IMR-90 (cell line): ENCODE data around the gene DBNL. TPM values are rescaled to one million over a fixed set of nuclear protein-coding genes. Genes with fewer than 3 reads are reported as not detected.

Experiments used
- ATAC-seq: fragments of 200-7000 bp; cut with Tn5 transposase; 2 replicates; pipeline ENCODE4 v1.9.1; 2020; ENCODE audit warnings: low read depth, mild to moderate bottlenecking, moderate library complexity
- BruUV-seq: library from RNA; stranded (reverse); fragments of 400-500 nt; replicated peaks from 2 replicates; lab custom pipeline; 2021; lab: Mats Ljungman, UMichigan
- CTCF ChIA-PET: fragments of 300-600 bp; formaldehyde crosslinking; extraction: SDS; loops from one replicate; lab custom pipeline; 2021; ENCODE audit warnings: antibody characterized with exemption; lab: Yijun Ruan, JAX
- POLR2A ChIA-PET: fragments of 300-600 bp; sonication (Branson Sonifier 250); formaldehyde crosslinking; loops from one replicate; lab custom pipeline; 2022; ENCODE audit warnings: antibody characterized with exemption; ENCODE audit not compliant: unreplicated experiment; lab: Charles Lee
- DNase-seq: peaks from one replicate; pipeline ENCODE4 v3.0.0; 2013
- H2AFZ ChIP-seq: replicated peaks from 2 replicates; pipeline ENCODE3; 2013; ENCODE audit warnings: low read length, mild to moderate bottlenecking; ENCODE audit not compliant: poor library complexity
- H2AK5ac ChIP-seq: 2 replicates; pipeline ENCODE4 v1.6.1; 2013; ENCODE audit warnings: low read depth, low read length, inconsistent platforms
- H2AK9ac ChIP-seq: replicated peaks from 2 replicates; pipeline ENCODE3; 2013; ENCODE audit warnings: mild to moderate bottlenecking, low read depth, low read length, moderate library complexity; ENCODE audit not compliant: poor library complexity
- H2BK120ac ChIP-seq: 2 replicates; pipeline ENCODE4 v1.6.1; 2013; ENCODE audit warnings: low read depth, low read length, inconsistent platforms
- H2BK15ac ChIP-seq: 3 replicates; pipeline ENCODE4 v1.6.1; 2013; ENCODE audit warnings: low read depth, low read length, inconsistent platforms
- H2BK20ac ChIP-seq: 2 replicates; pipeline ENCODE4 v1.6.1; 2013; ENCODE audit warnings: low read depth, mild to moderate bottlenecking, inconsistent platforms, low read length, moderate library complexity
- H2BK5ac ChIP-seq: 2 replicates; pipeline ENCODE4 v1.6.1; 2013; ENCODE audit warnings: mild to moderate bottlenecking, low read depth, low read length, inconsistent platforms; ENCODE audit not compliant: poor library complexity, severe bottlenecking
- H3K14ac ChIP-seq: replicated peaks from 2 replicates; pipeline ENCODE4 v1.6.1; 2013; ENCODE audit warnings: low read depth, low read length, inconsistent platforms
- H3K18ac ChIP-seq: 2 replicates; pipeline ENCODE4 v1.6.1; 2013; ENCODE audit warnings: low read depth, low read length, control low read depth
- H3K23ac ChIP-seq: 2 replicates; pipeline ENCODE4 v1.6.1; 2013; ENCODE audit warnings: low read depth, low read length, inconsistent platforms
- H3K27ac ChIP-seq: 2 replicates; pipeline ENCODE4 v1.5.1; 2013; ENCODE audit warnings: mild to moderate bottlenecking, control low read depth, low read length; ENCODE audit not compliant: insufficient read depth
- H3K27me3 ChIP-seq: 2 replicates; pipeline ENCODE4 v1.6.1; 2013; ENCODE audit warnings: low read length; ENCODE audit not compliant: control insufficient read depth, insufficient read depth
- H3K36me3 ChIP-seq: 2 replicates; pipeline ENCODE4 v1.6.1; 2013; ENCODE audit warnings: low read length, mixed read lengths; ENCODE audit not compliant: control insufficient read depth, insufficient read depth
- H3K4ac ChIP-seq: 2 replicates; pipeline ENCODE4 v1.6.1; 2013; ENCODE audit warnings: low read depth, low read length, inconsistent platforms
- H3K4me1 ChIP-seq: 2 replicates; pipeline ENCODE4 v1.6.1; 2013; ENCODE audit warnings: low read length, mixed read lengths; ENCODE audit not compliant: control insufficient read depth, insufficient read depth
- H3K4me2 ChIP-seq: 2 replicates; pipeline ENCODE4 v1.6.1; 2013; ENCODE audit warnings: low read depth, mild to moderate bottlenecking, control low read depth, low read length, moderate library complexity
- H3K4me3 ChIP-seq: 2 replicates; pipeline ENCODE4 v1.5.1; 2013; ENCODE audit warnings: low read depth, mild to moderate bottlenecking, control low read depth, low read length, moderate library complexity; ENCODE audit not compliant: insufficient read depth
- H3K56ac ChIP-seq: 2 replicates; pipeline ENCODE4 v1.6.1; 2013; ENCODE audit warnings: low read length, inconsistent platforms; ENCODE audit not compliant: insufficient read depth; ENCODE audit errors: extremely low read depth
- H3K79me1 ChIP-seq, 2 experiments: 2 replicates each; pipeline ENCODE4 v1.6.1; 2013; ENCODE audit warnings: low read length in 2 of 2, inconsistent platforms in 1 of 2, low read depth in 1 of 2
- H3K9ac ChIP-seq: 2 replicates; pipeline ENCODE4 v1.6.1; 2013; ENCODE audit warnings: low read depth, low read length, control low read depth
- H3K9me1 ChIP-seq: 2 replicates; pipeline ENCODE4 v1.6.1; 2013; ENCODE audit warnings: low read length, inconsistent platforms; ENCODE audit not compliant: insufficient read depth
- H3K9me3 ChIP-seq: 2 replicates; pipeline ENCODE4 v1.6.1; 2013; ENCODE audit warnings: low read length; ENCODE audit not compliant: control insufficient read depth, insufficient read depth
- H4K20me1 ChIP-seq: 2 replicates; pipeline ENCODE4 v1.6.1; 2013; ENCODE audit warnings: low read length, inconsistent platforms; ENCODE audit not compliant: insufficient read depth
- H4K5ac ChIP-seq: 2 replicates; pipeline ENCODE4 v1.6.1; 2013; ENCODE audit warnings: mild to moderate bottlenecking, low read depth, low read length, control low read depth
- H4K8ac ChIP-seq, 2 experiments: 2 replicates each; pipeline ENCODE4 v1.6.1; 2013; ENCODE audit warnings: low read depth in 2 of 2, low read length in 2 of 2, control low read depth in 1 of 2, inconsistent platforms in 1 of 2
- H4K91ac ChIP-seq: 2 replicates; pipeline ENCODE4 v1.6.1; 2013; ENCODE audit warnings: low read depth, low read length, inconsistent platforms; ENCODE audit not compliant: insufficient read depth
- BHLHE40 ChIP-seq: fragments of 150-350 bp; IDR thresholded peaks from 2 replicates; pipeline ENCODE4 v1.6.1; 2016; ENCODE audit warnings: mild to moderate bottlenecking, low read depth, low read length
- CEBPB ChIP-seq: IDR thresholded peaks from 2 replicates; pipeline ENCODE4 v1.6.1; 2012; ENCODE audit warnings: low read depth, low read length, improper control_type of control experiment
- CHD1 ChIP-seq: IDR thresholded peaks from 2 replicates; pipeline ENCODE4 v1.6.1; 2012; ENCODE audit warnings: low read depth, low read length, improper control_type of control experiment
- FOS ChIP-seq: fragments of 150-350 bp; IDR thresholded peaks from 2 replicates; pipeline ENCODE4 v1.6.1; 2016; ENCODE audit warnings: low read depth, low read length
- MAFK ChIP-seq: IDR thresholded peaks from 2 replicates; pipeline ENCODE4 v1.6.1; 2012; ENCODE audit warnings: low read depth, low read length, improper control_type of control experiment
- MAZ ChIP-seq: IDR thresholded peaks from 2 replicates; pipeline ENCODE4 v1.6.1; 2012; ENCODE audit warnings: low read depth, mild to moderate bottlenecking, low read length, improper control_type of control experiment, moderate library complexity, borderline replicate concordance
- MXI1 ChIP-seq: IDR thresholded peaks from 2 replicates; pipeline ENCODE4 v1.6.1; 2012; ENCODE audit warnings: low read depth, mild to moderate bottlenecking, low read length, moderate library complexity, borderline replicate concordance
- NFE2L2 ChIP-seq: fragments of 150-350 bp; IDR thresholded peaks from 2 replicates; pipeline ENCODE4 v1.6.1; 2016; ENCODE audit warnings: low read depth, mild to moderate bottlenecking, low read length
- POLR2A ChIP-seq: IDR thresholded peaks from 2 replicates; pipeline ENCODE4 v1.6.1; 2012; ENCODE audit warnings: mild to moderate bottlenecking, low read depth, low read length
- RAD21 ChIP-seq: IDR thresholded peaks from 2 replicates; pipeline ENCODE4 v1.6.1; 2012; ENCODE audit warnings: low read length, improper control_type of control experiment
- RCOR1 ChIP-seq: IDR thresholded peaks from 2 replicates; pipeline ENCODE4 v1.6.1; 2012; ENCODE audit warnings: mild to moderate bottlenecking, low read length, improper control_type of control experiment; ENCODE audit not compliant: insufficient replicate concordance
- RFX5 ChIP-seq: IDR thresholded peaks from 2 replicates; pipeline ENCODE4 v1.8.0; 2012; ENCODE audit warnings: low read depth, mild to moderate bottlenecking, low read length, moderate library complexity
- SMC3 ChIP-seq: fragments of 150-350 bp; IDR thresholded peaks from 2 replicates; pipeline ENCODE4 v1.6.1; 2016; ENCODE audit warnings: low read depth, mild to moderate bottlenecking, antibody characterized with exemption, low read length, moderate library complexity
- WGBS, 2 experiments: methylation state at CpG; one replicate each; pipeline versions ENCODE4 v1.1.5 to v1.1.7; 2013; ENCODE audit warnings: missing lambda C conversion rate in 2 of 2; ENCODE audit not compliant: insufficient read length in 1 of 2; ENCODE audit errors: extremely low coverage in 2 of 2; 5-methylcytosine and 5-hydroxymethylcytosine counted together
- dilution Hi-C: fragments of 300-500 bp; cut with HindIII; formaldehyde crosslinking; loops from one replicate; pipeline ENCODE4 v1.14.3; 2018; ENCODE audit warnings: low sequenced_read_pairs; ENCODE audit not compliant: unreplicated experiment
- in situ Hi-C: fragments of 300-500 bp; cut with MboI; formaldehyde crosslinking; loops from 3 replicates; pipeline ENCODE4 v1.14.3; 2019; ENCODE audit warnings: low sequenced_read_pairs, inconsistent platforms, mixed read lengths
- intact Hi-C: fragments of 100-400 bp; cut with micrococcal nuclease; formaldehyde crosslinking; loops from 2 replicates; pipeline ENCODE4 v1.10.0; 2022
- polyA plus RNA-seq, 3 experiments: library from polyadenylated mRNA; depleted of rRNA; stranded (reverse); fragments of >200 nt; gene quantifications; 2 replicates each; pipeline ENCODE4 v1.2.3, GENCODE V29; 2012; ENCODE audit warnings: low replicate concordance in 1 of 3
- total RNA-seq: library from RNA; depleted of rRNA; stranded (reverse); fragments of >200 nt; gene quantifications from 2 replicates; pipeline ENCODE4 v1.2.3, GENCODE V29; 2012
- TF ChIP-seq, protein P1 (sequence below): fragments of 150-350 bp; IDR thresholded peaks from 2 replicates; pipeline ENCODE4 v1.6.1; 2016; ENCODE audit warnings: low read depth, mild to moderate bottlenecking, low read length, moderate library complexity, borderline replicate concordance
- TF ChIP-seq, protein P2 (sequence below): fragments of 150-350 bp; IDR thresholded peaks from 2 replicates; pipeline ENCODE4 v1.6.1; 2017; ENCODE audit warnings: mild to moderate bottlenecking, antibody characterized with exemption, low read length, low read depth
- TF ChIP-seq, protein P3 (sequence below): conservative IDR thresholded peaks from 2 replicates; pipeline ENCODE4 v1.5.1; 2012; ENCODE audit warnings: mild to moderate bottlenecking, low read depth, low read length, improper control_type of control experiment

Gene DBNL
- total and polyA plus RNA-seq, 2 of the 4 experiments (the other 2 are of a cell fraction): 157 to 179 TPM

DNA sequence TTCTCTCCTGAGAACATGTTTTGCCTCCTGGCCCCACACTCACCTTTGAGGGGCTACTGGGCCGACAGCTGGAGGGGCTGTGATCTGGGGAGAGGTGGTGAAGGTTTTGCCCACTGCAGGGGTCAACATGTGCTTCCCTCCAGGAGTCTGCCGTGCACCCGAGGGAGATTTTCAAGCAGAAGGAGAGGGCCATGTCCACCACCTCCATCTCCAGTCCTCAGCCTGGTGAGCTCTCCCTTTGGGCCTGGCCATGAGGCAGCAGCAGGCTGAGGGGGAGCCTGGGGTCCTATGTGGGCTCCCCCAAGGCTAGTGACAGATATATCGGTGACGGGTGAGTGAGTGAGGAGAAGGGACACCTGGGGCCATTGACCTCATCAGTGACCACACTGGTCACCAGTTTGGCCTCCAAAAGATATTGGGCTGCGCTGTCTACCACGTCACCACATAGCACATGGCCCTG, 14.3 kb downstream of the DBNL start:
- CTCF ChIA-PET: no interaction called here

More for the DNA sequence above, 14.3 kb downstream of the DBNL start:
- H3K14ac ChIP-seq: no peak overlapping the region
- intact Hi-C loops: no loop called here
- peaks cover 29% of the 10 kb centered on the region for H4K20me1 ChIP-seq
- no peak overlapping the region for H2AFZ ChIP-seq
- no peaks in the 10 kb centered on the region for H3K4me1 ChIP-seq
- no peaks in the 10 kb centered on the region for H3K9me3 ChIP-seq
- no peaks in the 10 kb centered on the region; the same call in 1 of the 2 replicates for H3K9me1 ChIP-seq
- TF ChIP-seq, protein P1, sequence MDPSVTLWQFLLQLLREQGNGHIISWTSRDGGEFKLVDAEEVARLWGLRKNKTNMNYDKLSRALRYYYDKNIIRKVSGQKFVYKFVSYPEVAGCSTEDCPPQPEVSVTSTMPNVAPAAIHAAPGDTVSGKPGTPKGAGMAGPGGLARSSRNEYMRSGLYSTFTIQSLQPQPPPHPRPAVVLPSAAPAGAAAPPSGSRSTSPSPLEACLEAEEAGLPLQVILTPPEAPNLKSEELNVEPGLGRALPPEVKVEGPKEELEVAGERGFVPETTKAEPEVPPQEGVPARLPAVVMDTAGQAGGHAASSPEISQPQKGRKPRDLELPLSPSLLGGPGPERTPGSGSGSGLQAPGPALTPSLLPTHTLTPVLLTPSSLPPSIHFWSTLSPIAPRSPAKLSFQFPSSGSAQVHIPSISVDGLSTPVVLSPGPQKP: no peak
- TF ChIP-seq, protein P2, sequence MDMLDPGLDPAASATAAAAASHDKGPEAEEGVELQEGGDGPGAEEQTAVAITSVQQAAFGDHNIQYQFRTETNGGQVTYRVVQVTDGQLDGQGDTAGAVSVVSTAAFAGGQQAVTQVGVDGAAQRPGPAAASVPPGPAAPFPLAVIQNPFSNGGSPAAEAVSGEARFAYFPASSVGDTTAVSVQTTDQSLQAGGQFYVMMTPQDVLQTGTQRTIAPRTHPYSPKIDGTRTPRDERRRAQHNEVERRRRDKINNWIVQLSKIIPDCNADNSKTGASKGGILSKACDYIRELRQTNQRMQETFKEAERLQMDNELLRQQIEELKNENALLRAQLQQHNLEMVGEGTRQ: no peak
- TF ChIP-seq CHD1 (no peak), RFX5 (no peak), SMC3 (no peak), POLR2A (no peak), RCOR1 (no peak), BHLHE40 (no peak), CEBPB (no peak), FOS (no peak), MAFK (no peak), MAZ (no peak), NFE2L2 (no peak), RAD21 (no peak), MXI1 (no peak)
- TF ChIP-seq, protein P3, sequence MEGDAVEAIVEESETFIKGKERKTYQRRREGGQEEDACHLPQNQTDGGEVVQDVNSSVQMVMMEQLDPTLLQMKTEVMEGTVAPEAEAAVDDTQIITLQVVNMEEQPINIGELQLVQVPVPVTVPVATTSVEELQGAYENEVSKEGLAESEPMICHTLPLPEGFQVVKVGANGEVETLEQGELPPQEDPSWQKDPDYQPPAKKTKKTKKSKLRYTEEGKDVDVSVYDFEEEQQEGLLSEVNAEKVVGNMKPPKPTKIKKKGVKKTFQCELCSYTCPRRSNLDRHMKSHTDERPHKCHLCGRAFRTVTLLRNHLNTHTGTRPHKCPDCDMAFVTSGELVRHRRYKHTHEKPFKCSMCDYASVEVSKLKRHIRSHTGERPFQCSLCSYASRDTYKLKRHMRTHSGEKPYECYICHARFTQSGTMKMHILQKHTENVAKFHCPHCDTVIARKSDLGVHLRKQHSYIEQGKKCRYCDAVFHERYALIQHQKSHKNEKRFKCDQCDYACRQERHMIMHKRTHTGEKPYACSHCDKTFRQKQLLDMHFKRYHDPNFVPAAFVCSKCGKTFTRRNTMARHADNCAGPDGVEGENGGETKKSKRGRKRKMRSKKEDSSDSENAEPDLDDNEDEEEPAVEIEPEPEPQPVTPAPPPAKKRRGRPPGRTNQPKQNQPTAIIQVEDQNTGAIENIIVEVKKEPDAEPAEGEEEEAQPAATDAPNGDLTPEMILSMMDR: no peak
- H3K27ac ChIP-seq: no peak overlapping the region
- in situ Hi-C loops: no loop called here
- POLR2A ChIA-PET: no interaction called here
- no peak overlapping the region for H3K4me2 ChIP-seq
- H2BK5ac ChIP-seq: no peak overlapping the region
- H2BK15ac ChIP-seq: no peak overlapping the region
- H3K79me1 ChIP-seq: peaks cover 15 to 19% of the 10 kb centered on the region in 2 experiments
- no peak overlapping the region for H3K9ac ChIP-seq
- no peak for ATAC-seq
- H2BK120ac ChIP-seq: no peak overlapping the region
- H3K18ac ChIP-seq: no peak overlapping the region
- dilution Hi-C loops: no loop called here
- BruUV-seq: no TSS peak
- H4K91ac ChIP-seq: no peak overlapping the region
- no peaks in the 10 kb centered on the region for H3K27me3 ChIP-seq
- no peak overlapping the region for H3K23ac ChIP-seq
- no peak overlapping the region for H3K4me3 ChIP-seq
- no peak overlapping the region for H4K5ac ChIP-seq
- H3K36me3 ChIP-seq: peaks cover 64% of the 10 kb centered on the region
- no peak overlapping the region for H2AK5ac ChIP-seq
- no peak overlapping the region for H2BK20ac ChIP-seq
- no peak overlapping the region for H3K56ac ChIP-seq
- DNase-seq: no peak
- WGBS, 2 experiments: no CpG with 5 or more reads among the region's 7 CpGs
- H2AK9ac ChIP-seq: no peak overlapping the region
- H3K4ac ChIP-seq: no peak overlapping the region
- H4K8ac ChIP-seq: no peak overlapping the region
